Activated CD4-positive, alpha-beta T cell treated with anti-CD3 and anti-CD28 coated beads, Interleukin-2, amount 10 ng/mL, durations not matched to agents 24 days and 14 days (primary cell): ENCODE results near the gene MAP4K4. TPM values are rescaled to one million over a fixed set of nuclear protein-coding genes. Genes with fewer than 3 reads are reported as not detected.
A peak's percentile ranks its signal among the peaks of the same experiment; 100 is the strongest.
"Not testable (repeated sequence)": the region's sequence is repeated elsewhere in the genome, so short reads cannot be mapped to it uniquely, and the experiment has no call there.

Experiments
- DNase-seq: peaks from one replicate; pipeline ENCODE4 v3.0.0; 2022
- H3K27ac Mint-ChIP-seq: one replicate; pipeline ENCODE4 v1.8.0; 2022; ENCODE audit warnings: mild to moderate bottlenecking, mixed read lengths
- H3K27me3 Mint-ChIP-seq: one replicate; pipeline ENCODE4 v1.8.0; 2022; ENCODE audit warnings: mixed read lengths
- H3K36me3 Mint-ChIP-seq: one replicate; pipeline ENCODE4 v1.8.0; 2022; ENCODE audit warnings: low read depth, mild to moderate bottlenecking, mixed read lengths
- H3K4me1 Mint-ChIP-seq: one replicate; pipeline ENCODE4 v1.8.0; 2021; ENCODE audit warnings: mixed read lengths
- H3K4me3 Mint-ChIP-seq: one replicate; pipeline ENCODE4 v1.8.0; 2022; ENCODE audit warnings: mild to moderate bottlenecking, moderate library complexity, mixed read lengths
- H3K9me3 Mint-ChIP-seq: one replicate; pipeline ENCODE4 v1.8.0; 2021; ENCODE audit warnings: mixed read lengths
- intact Hi-C: fragments of 100-400 bp; cut with micrococcal nuclease; formaldehyde crosslinking; loops from one replicate; pipeline ENCODE4 v1.15.1; 2023
- total RNA-seq: library from RNA; stranded (reverse); gene quantifications from 2 replicates; pipeline ENCODE4 v1.2.3, GENCODE V29; 2022

MAP4K4 gene
- total RNA-seq, 1 donor from 2014 or later = 42.6 TPM

- H3K27ac Mint-ChIP-seq = no peak overlapping the region
- intact Hi-C loops = no loop called here
- H3K4me1 Mint-ChIP-seq = peaks cover 36% of the 10 kb centered on the region
- no peak for DNase-seq
- no peak overlapping the region for H3K4me3 Mint-ChIP-seq
- no peaks in the 10 kb centered on the region for H3K9me3 Mint-ChIP-seq
- peaks cover 4% of the 10 kb centered on the region for H3K36me3 Mint-ChIP-seq
- H3K27me3 Mint-ChIP-seq = no peaks in the 10 kb centered on the region
Observed at GRCh38 chr2:101762451-101763171, 65.1 kb downstream of the MAP4K4 start.

- no peak overlapping the region for H3K4me3 Mint-ChIP-seq
- H3K27me3 Mint-ChIP-seq = no peaks in the 10 kb centered on the region
- intact Hi-C loops = no loop called here
- H3K27ac Mint-ChIP-seq = no peak overlapping the region
- H3K36me3 Mint-ChIP-seq = peaks cover 1% of the 10 kb centered on the region
- DNase-seq = no peak
- H3K9me3 Mint-ChIP-seq = no peaks in the 10 kb centered on the region
- peaks cover 37% of the 10 kb centered on the region for H3K4me1 Mint-ChIP-seq
Observed at GRCh38 chr2:101763496-101764333, 66.2 kb downstream of the MAP4K4 start.

- intact Hi-C loops = loop anchor here (5.0 kb wide), 1 partner anchor 66 kb away; no protein-coding TSS in a partner anchor
- DNase-seq = no peak
- Mint-ChIP-seq H3K27ac (no peak overlapping the region), H3K4me1 (peaks cover 46% of the 10 kb centered on the region), H3K4me3 (no peak overlapping the region), H3K27me3 (no peaks in the 10 kb centered on the region), H3K36me3 (peaks cover 4% of the 10 kb centered on the region), H3K9me3 (no peaks in the 10 kb centered on the region)
Observed at GRCh38 chr2:101766337-101766736, 68.8 kb downstream of the MAP4K4 start.

GRCh38 chr2:101766871-101767739 is 69.6 kb downstream of the MAP4K4 start:
- Mint-ChIP-seq H3K9me3 (no peaks in the 10 kb centered on the region), H3K27ac (no peak overlapping the region), H3K27me3 (no peaks in the 10 kb centered on the region), H3K4me1 (peaks cover 53% of the 10 kb centered on the region), H3K4me3 (no peak overlapping the region), H3K36me3 (peaks cover 4% of the 10 kb centered on the region)
- intact Hi-C loops = loop anchor here (1.0 to 5.0 kb wide), 2 partner anchors 9 to 65 kb away; no protein-coding TSS in a partner anchor
- DNase-seq = no peak

- no peak overlapping the region for H3K4me3 Mint-ChIP-seq
- no peaks in the 10 kb centered on the region for H3K27me3 Mint-ChIP-seq
- peaks cover 5% of the 10 kb centered on the region for H3K36me3 Mint-ChIP-seq
- H3K27ac Mint-ChIP-seq = peak overlapping the region; percentile 25
- no peaks in the 10 kb centered on the region for H3K9me3 Mint-ChIP-seq
- intact Hi-C loops = loop anchor here (5.0 kb wide), 1 partner anchor 64 kb away; no protein-coding TSS in a partner anchor
- DNase-seq = peak; percentile 74
- H3K4me1 Mint-ChIP-seq = peaks cover 58% of the 10 kb centered on the region
Observed at GRCh38 chr2:101768556-101769220, 71.2 kb downstream of the MAP4K4 start.

GRCh38 chr2:101769726-101770125 is 72.2 kb downstream of the MAP4K4 start:
- H3K4me1 Mint-ChIP-seq = peaks cover 62% of the 10 kb centered on the region
- not testable (repeated sequence) for H3K9me3 Mint-ChIP-seq, H3K27me3 Mint-ChIP-seq, DNase-seq, H3K4me3 Mint-ChIP-seq, H3K27ac Mint-ChIP-seq, H3K36me3 Mint-ChIP-seq
- intact Hi-C loops = loop anchor here (5.0 kb wide), 1 partner anchor 63 kb away; no protein-coding TSS in a partner anchor

- Mint-ChIP-seq H3K27ac (no peak overlapping the region), H3K4me3 (no peak overlapping the region), H3K27me3 (no peaks in the 10 kb centered on the region), H3K9me3 (no peaks in the 10 kb centered on the region), H3K36me3 (peaks cover 5% of the 10 kb centered on the region), H3K4me1 (peaks cover 65% of the 10 kb centered on the region)
- no peak for DNase-seq
- intact Hi-C loops = no loop called here
Observed at GRCh38 chr2:101770726-101771125, 73.2 kb downstream of the MAP4K4 start.

- Mint-ChIP-seq H3K9me3 (no peaks in the 10 kb centered on the region), H3K27me3 (no peaks in the 10 kb centered on the region), H3K4me1 (peaks cover 61% of the 10 kb centered on the region), H3K4me3 (no peak overlapping the region), H3K27ac (no peak overlapping the region), H3K36me3 (peaks cover 5% of the 10 kb centered on the region)
- DNase-seq = no peak
- intact Hi-C loops = no loop called here
Observed at GRCh38 chr2:101771227-101771902, 73.9 kb downstream of the MAP4K4 start.

- Mint-ChIP-seq H3K27ac (no peak overlapping the region), H3K27me3 (no peaks in the 10 kb centered on the region), H3K36me3 (peaks cover 5% of the 10 kb centered on the region), H3K9me3 (no peaks in the 10 kb centered on the region), H3K4me3 (no peak overlapping the region), H3K4me1 (peaks cover 56% of the 10 kb centered on the region)
- intact Hi-C loops = no loop called here
- DNase-seq = no peak
Observed at GRCh38 chr2:101771910-101772321, 74.4 kb downstream of the MAP4K4 start.

- Mint-ChIP-seq H3K27ac (no peak overlapping the region), H3K36me3 (peaks cover 5% of the 10 kb centered on the region), H3K4me3 (no peak overlapping the region), H3K9me3 (no peaks in the 10 kb centered on the region), H3K4me1 (peaks cover 54% of the 10 kb centered on the region), H3K27me3 (no peaks in the 10 kb centered on the region)
- intact Hi-C loops = no loop called here
- no peak for DNase-seq
Observed at GRCh38 chr2:101773137-101773536, 75.6 kb downstream of the MAP4K4 start.

- H3K27ac Mint-ChIP-seq, H3K36me3 Mint-ChIP-seq, H3K9me3 Mint-ChIP-seq, H3K27me3 Mint-ChIP-seq, H3K4me3 Mint-ChIP-seq, intact Hi-C loops, DNase-seq: not testable (repeated sequence)
- H3K4me1 Mint-ChIP-seq = peaks cover 48% of the 10 kb centered on the region
Observed at GRCh38 chr2:101773961-101774360, 76.5 kb downstream of the MAP4K4 start.

- no peak for DNase-seq
- peaks cover 5% of the 10 kb centered on the region for H3K36me3 Mint-ChIP-seq
- H3K4me3 Mint-ChIP-seq = no peak overlapping the region
- H3K27ac Mint-ChIP-seq = no peak overlapping the region
- H3K27me3 Mint-ChIP-seq = no peaks in the 10 kb centered on the region
- H3K4me1 Mint-ChIP-seq = peaks cover 52% of the 10 kb centered on the region
- intact Hi-C loops = no loop called here
- no peaks in the 10 kb centered on the region for H3K9me3 Mint-ChIP-seq
Observed at GRCh38 chr2:101775092-101775491, 77.6 kb downstream of the MAP4K4 start.

GRCh38 chr2:101775636-101776035 is 78.1 kb downstream of the MAP4K4 start:
- no peaks in the 10 kb centered on the region for H3K27me3 Mint-ChIP-seq
- DNase-seq = no peak
- intact Hi-C loops = no loop called here
- H3K27ac Mint-ChIP-seq = no peak overlapping the region
- H3K4me3 Mint-ChIP-seq = no peak overlapping the region
- H3K36me3 Mint-ChIP-seq = peaks cover 5% of the 10 kb centered on the region
- no peaks in the 10 kb centered on the region for H3K9me3 Mint-ChIP-seq
- peaks cover 52% of the 10 kb centered on the region for H3K4me1 Mint-ChIP-seq
